HepG2 (cell line): ENCODE measurements around the gene COL18A1. TPM values are rescaled to one million over a fixed set of nuclear protein-coding genes. Genes with fewer than 3 reads are reported as not detected.

Source experiments
- AGO1 ChIP-seq: fragments of 200-400 bp; formaldehyde crosslinking; IDR thresholded peaks from 2 replicates; pipeline ENCODE4 v1.6.1; 2017; ENCODE audit warnings: mild to moderate bottlenecking, low read depth, low read length, moderate library complexity; ENCODE audit not compliant: poor library complexity, severe bottlenecking
- CENPT ChIP-seq: sonication (generic); formaldehyde crosslinking; IDR thresholded peaks from 2 replicates; pipeline ENCODE4 v1.8.0; 2022; ENCODE audit warnings: low read depth, mild to moderate bottlenecking, moderate library complexity, missing genetic modification reagents
- GZF1 ChIP-seq: sonication (generic); formaldehyde crosslinking; IDR thresholded peaks from 2 replicates; pipeline ENCODE4 v1.5.1; 2020; ENCODE audit warnings: mild to moderate bottlenecking, missing genetic modification reagents
- IRF2 ChIP-seq: IDR thresholded peaks from 2 replicates; pipeline ENCODE4 v1.6.1; 2018; ENCODE audit warnings: missing genetic modification reagents, missing compliant biosample characterization
- RFXANK ChIP-seq: IDR thresholded peaks from 2 replicates; pipeline ENCODE4 v1.6.1; 2016
- SMAD3 ChIP-seq: sonication (generic); formaldehyde crosslinking; IDR thresholded peaks from 2 replicates; pipeline ENCODE4 v1.4.0; 2020; ENCODE audit warnings: missing genetic modification reagents
- ZFAT ChIP-seq: sonication (generic); formaldehyde crosslinking; conservative IDR thresholded peaks from 2 replicates; pipeline ENCODE4 v1.8.1; 2023; ENCODE audit warnings: missing genetic modification reagents, inconsistent platforms
- ZFP1 ChIP-seq: IDR thresholded peaks from 2 replicates; pipeline ENCODE4 v1.6.1; 2016
- ZHX2 ChIP-seq, 2 experiments: sonication (generic) in 1 of 2; formaldehyde crosslinking in 1 of 2; IDR thresholded peaks; 2 replicates each; pipeline versions ENCODE4 v1.6.1 to v1.9.0; 2014 to 2022; ENCODE audit warnings: antibody characterized with exemption in 1 of 2, borderline replicate concordance in 1 of 2, inconsistent platforms in 1 of 2, low read depth in 1 of 2, missing genetic modification reagents in 1 of 2
- ZNF350 ChIP-seq: sonication (generic); formaldehyde crosslinking; IDR thresholded peaks from 2 replicates; pipeline ENCODE4 v1.4.0; 2020; ENCODE audit warnings: mild to moderate bottlenecking, low read depth, missing genetic modification reagents, borderline replicate concordance
- ZNF430 ChIP-seq: sonication (generic); formaldehyde crosslinking; IDR thresholded peaks from 2 replicates; pipeline ENCODE4 v1.9.0; 2021; ENCODE audit warnings: mild to moderate bottlenecking, missing genetic modification reagents
- ZNF547 ChIP-seq: sonication (generic); formaldehyde crosslinking; IDR thresholded peaks from 2 replicates; pipeline ENCODE4 v1.5.1; 2020; ENCODE audit warnings: mild to moderate bottlenecking, missing genetic modification reagents
- ZNF558 ChIP-seq: sonication (generic); formaldehyde crosslinking; IDR thresholded peaks from 2 replicates; pipeline ENCODE4 v1.9.0; 2022; ENCODE audit warnings: mild to moderate bottlenecking, missing genetic modification reagents, borderline replicate concordance
- ZNF784 ChIP-seq: sonication (generic); formaldehyde crosslinking; IDR thresholded peaks from 2 replicates; pipeline ENCODE4 v1.5.1; 2020; ENCODE audit warnings: missing genetic modification reagents, mild to moderate bottlenecking, borderline replicate concordance
- polyA plus RNA-seq, 8 experiments: library from polyadenylated mRNA; depleted of rRNA in 3 of 8; stranded (reverse) in 7 of 8; unstranded in 1 of 8; fragments of >200 nt; fragmentation: Illumina TruSeq in 4 of 8; extraction: Trizol in 4 of 8; gene quantifications; 2 replicates each; pipeline versions ENCODE4 v1.2.1 to v1.2.3, GENCODE V29; 2011 to 2016; ENCODE audit warnings: low read depth in 4 of 8, missing spikeins in 1 of 8, mixed read lengths in 1 of 8; ENCODE audit not compliant: insufficient read depth in 1 of 8
- total RNA-seq, 5 experiments: library from RNA; depleted of rRNA; stranded (reverse); fragments of >200 nt; fragmentation: Illumina TruSeq; extraction: Trizol; gene quantifications; 2 replicates each; pipeline ENCODE4 v1.2.3, GENCODE V29; 2016; ENCODE audit warnings: low read depth in 1 of 5
- TF ChIP-seq, protein P1 (sequence below): sonication (generic); formaldehyde crosslinking; IDR thresholded peaks from 2 replicates; pipeline ENCODE4 v1.4.0; 2020; ENCODE audit warnings: low read depth, missing genetic modification reagents

The COL18A1 gene
- total and polyA plus RNA-seq, 2 of the 13 experiments (the other 11 are each of a cell fraction or from before 2014, with no cell fraction given): 79.0 to 102 TPM

GRCh38 chr21:45365608-45366241 lies 39.2 kb upstream of the COL18A1 start (continued):
- peak; percentile 62 for TF ChIP-seq ZHX2 (IDR thresholded peaks at IDR 0.05; ENCODE audit: low read depth)
- TF ChIP-seq ZHX2 (CRISPR knock-in tag; IDR thresholded peaks at IDR 0.05; ENCODE audit: borderline replicate concordance): no peak
- TF ChIP-seq, protein P1, sequence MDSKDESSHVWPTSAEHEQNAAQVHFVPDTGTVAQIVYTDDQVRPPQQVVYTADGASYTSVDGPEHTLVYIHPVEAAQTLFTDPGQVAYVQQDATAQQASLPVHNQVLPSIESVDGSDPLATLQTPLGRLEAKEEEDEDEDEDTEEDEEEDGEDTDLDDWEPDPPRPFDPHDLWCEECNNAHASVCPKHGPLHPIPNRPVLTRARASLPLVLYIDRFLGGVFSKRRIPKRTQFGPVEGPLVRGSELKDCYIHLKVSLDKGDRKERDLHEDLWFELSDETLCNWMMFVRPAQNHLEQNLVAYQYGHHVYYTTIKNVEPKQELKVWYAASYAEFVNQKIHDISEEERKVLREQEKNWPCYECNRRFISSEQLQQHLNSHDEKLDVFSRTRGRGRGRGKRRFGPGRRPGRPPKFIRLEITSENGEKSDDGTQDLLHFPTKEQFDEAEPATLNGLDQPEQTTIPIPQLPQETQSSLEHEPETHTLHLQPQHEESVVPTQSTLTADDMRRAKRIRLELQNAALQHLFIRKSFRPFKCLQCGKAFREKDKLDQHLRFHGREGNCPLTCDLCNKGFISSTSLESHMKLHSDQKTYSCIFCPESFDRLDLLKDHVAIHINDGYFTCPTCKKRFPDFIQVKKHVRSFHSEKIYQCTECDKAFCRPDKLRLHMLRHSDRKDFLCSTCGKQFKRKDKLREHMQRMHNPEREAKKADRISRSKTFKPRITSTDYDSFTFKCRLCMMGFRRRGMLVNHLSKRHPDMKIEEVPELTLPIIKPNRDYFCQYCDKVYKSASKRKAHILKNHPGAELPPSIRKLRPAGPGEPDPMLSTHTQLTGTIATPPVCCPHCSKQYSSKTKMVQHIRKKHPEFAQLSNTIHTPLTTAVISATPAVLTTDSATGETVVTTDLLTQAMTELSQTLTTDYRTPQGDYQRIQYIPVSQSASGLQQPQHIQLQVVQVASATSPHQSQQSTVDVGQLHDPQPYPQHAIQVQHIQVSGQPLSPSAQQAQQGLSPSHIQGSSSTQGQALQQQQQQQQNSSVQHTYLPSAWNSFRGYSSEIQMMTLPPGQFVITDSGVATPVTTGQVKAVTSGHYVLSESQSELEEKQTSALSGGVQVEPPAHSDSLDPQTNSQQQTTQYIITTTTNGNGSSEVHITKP (CRISPR knock-in tag): no peak
- no peak for TF ChIP-seq ZNF558
- no peak for TF ChIP-seq GZF1
- TF ChIP-seq IRF2 (CRISPR knock-in tag): no peak
- TF ChIP-seq ZFP1 (CRISPR knock-in tag): no peak
- TF ChIP-seq ZNF547 (CRISPR knock-in tag): no peak
- no peak for TF ChIP-seq ZNF430 (CRISPR knock-in tag)
- no peak for TF ChIP-seq AGO1
- TF ChIP-seq CENPT (CRISPR knock-in tag): no peak
- no peak for TF ChIP-seq RFXANK (CRISPR knock-in tag)
- TF ChIP-seq ZNF350 (CRISPR knock-in tag): no peak
- TF ChIP-seq ZNF784 (CRISPR knock-in tag): no peak
- TF ChIP-seq SMAD3: no peak
- no peak for TF ChIP-seq ZFAT (CRISPR knock-in tag)
